AG10803 (cell line): ENCODE data around the gene ADAMTS10.

Experiments used
- DNase-seq: peaks from one replicate; pipeline ENCODE4 v3.0.0; 2010; ENCODE audit warnings: low read depth
- H3K4me3 ChIP-seq: 2 replicates; pipeline ENCODE4 v1.5.1; 2011; ENCODE audit warnings: mild to moderate bottlenecking, low read length, control low read depth
- TF ChIP-seq, protein P1 (sequence below): conservative IDR thresholded peaks from 2 replicates; pipeline ENCODE4 v1.5.1; 2011; ENCODE audit warnings: mild to moderate bottlenecking, low read length, control low read depth, inconsistent platforms

Gene ADAMTS10

DNA sequence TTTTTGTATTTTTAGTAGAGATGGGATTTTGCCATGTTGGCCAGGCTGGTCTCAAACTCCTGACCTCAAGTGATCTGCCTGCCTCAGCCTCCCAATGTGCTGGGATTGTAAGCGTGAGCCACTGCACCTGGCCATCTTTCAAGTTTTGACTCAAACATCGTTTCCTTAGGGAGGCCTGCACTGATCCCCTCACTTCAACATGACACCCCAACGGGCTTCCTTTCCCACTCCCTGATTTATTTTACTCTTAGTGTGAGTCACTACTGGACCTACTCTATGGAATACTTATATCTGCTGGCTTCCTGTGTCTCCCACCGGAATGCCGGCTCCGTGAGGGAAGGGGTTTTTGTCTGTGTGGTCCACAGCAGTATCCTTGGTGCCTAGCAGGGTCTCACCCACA lies 4.5 kb upstream of the ADAMTS10 start:
- H3K4me3 ChIP-seq = no peak overlapping the region
- no peak for DNase-seq
- TF ChIP-seq, protein P1, sequence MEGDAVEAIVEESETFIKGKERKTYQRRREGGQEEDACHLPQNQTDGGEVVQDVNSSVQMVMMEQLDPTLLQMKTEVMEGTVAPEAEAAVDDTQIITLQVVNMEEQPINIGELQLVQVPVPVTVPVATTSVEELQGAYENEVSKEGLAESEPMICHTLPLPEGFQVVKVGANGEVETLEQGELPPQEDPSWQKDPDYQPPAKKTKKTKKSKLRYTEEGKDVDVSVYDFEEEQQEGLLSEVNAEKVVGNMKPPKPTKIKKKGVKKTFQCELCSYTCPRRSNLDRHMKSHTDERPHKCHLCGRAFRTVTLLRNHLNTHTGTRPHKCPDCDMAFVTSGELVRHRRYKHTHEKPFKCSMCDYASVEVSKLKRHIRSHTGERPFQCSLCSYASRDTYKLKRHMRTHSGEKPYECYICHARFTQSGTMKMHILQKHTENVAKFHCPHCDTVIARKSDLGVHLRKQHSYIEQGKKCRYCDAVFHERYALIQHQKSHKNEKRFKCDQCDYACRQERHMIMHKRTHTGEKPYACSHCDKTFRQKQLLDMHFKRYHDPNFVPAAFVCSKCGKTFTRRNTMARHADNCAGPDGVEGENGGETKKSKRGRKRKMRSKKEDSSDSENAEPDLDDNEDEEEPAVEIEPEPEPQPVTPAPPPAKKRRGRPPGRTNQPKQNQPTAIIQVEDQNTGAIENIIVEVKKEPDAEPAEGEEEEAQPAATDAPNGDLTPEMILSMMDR = no peak

DNA sequence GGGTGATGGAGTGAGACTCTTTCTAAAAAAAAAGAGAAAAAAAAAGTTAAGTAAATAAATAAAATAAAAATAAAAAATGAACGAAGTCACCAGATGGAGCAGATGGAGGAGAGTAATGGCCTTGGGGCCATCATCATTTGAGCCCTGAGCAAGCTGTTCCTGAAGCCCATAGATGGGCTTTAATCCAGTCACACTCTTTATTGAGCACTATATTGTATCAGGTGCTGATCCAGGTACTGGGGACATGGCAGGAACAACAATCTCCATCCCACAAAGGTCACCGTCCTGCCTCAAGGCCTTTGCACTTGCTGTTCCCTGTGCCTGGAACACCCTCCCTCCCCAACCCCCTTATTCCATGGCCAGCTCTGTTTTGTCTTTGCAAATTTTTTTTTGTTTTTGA lies 3.9 kb upstream of the ADAMTS10 start:
- DNase-seq = no peak
- TF ChIP-seq, protein P1 = no peak
- no peak overlapping the region for H3K4me3 ChIP-seq

DNA sequence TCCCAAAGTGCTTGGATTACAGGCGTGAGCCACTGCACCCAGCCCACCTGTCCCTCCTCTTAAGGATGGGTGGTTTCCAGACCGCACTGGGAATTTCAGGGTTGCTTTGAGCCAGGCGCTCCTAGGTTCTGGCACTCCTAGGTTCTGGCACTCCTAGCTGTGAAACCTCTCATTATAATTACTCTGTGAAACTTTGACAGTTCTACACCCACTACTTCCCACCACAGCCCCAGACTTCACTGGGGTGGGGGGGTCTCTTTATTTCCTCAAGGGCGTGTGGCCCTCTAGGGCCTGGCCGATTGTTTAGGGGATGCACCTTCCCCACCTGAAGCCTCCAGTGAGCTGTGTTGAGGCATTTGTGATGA lies 2.3 kb upstream of the ADAMTS10 start:
- H3K4me3 ChIP-seq = no peak overlapping the region
- no peak for DNase-seq
- TF ChIP-seq, protein P1 = no peak

DNA sequence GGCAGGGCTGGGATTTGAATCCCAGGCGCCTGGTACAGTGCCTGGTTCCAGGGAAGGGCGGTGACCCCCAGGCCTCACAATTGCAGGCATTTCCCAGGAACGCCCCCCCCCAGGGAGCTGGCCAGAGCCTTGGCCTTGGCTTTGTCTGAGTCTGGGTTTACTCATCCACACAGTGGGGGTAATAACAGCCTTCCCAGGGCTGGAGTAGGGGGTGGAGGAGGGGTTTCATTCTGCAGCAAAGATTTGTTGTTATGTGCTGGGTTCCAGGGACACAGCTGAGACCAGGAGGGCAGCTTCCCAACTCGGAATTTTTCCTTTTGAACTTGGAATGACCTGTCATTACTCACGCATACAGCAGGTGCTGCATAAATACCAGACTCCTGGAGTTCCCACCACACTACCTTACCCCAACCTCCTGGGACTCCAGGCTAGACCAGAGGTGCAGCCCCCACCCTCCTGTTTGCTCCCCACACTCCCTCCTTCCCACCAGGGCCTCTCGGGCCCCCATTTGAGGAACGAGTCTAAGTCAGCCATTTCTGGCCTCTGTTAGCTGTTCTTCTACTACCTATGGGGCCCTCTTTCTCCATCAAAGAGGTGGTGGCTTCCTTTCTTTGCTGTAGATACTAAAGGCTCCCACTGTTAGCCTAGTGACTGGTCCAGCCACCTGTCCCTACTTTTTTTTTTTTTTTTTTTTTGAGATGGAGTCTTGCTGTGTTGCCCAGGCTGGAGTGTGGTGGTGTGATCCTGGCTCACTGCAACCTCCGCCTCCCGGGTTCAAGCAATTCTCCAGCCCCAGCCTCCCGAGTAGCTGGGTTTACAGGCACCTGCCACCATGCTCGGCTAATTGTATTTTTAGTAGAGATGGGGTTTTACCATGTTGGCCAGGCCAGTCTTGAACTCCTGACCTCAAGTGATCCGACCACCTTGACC lies 1.6 kb upstream of the ADAMTS10 start:
- TF ChIP-seq, protein P1 = no peak
- DNase-seq = peak; percentile 79
- H3K4me3 ChIP-seq = no peak overlapping the region

DNA sequence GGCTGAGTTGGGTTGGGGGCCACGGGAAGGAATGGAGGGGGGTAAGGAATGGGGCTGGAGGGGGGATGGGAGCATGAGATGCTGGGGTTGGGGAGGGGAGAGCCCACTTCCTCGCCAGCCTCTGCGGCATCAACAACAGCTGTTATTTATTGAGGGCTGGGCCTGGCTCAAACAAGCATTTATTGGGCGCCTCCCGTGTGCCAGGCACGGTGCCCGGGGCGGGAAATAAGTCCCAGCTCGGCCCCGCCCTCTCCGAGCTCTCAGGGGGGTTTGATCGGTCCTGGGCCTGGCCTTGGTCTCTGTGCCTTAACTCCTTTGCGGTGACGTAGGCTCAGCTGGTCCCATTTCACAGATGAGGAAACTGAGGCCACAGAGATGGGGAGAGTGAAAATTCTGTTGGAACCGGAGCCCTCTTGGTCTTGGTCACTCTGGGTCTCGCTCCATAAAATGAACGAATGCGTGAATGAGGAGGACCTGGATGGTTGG lies 919 bp upstream of the ADAMTS10 start:
- peak; percentile 18 for DNase-seq
- H3K4me3 ChIP-seq = no peak overlapping the region
- TF ChIP-seq, protein P1 = no peak

DNA sequence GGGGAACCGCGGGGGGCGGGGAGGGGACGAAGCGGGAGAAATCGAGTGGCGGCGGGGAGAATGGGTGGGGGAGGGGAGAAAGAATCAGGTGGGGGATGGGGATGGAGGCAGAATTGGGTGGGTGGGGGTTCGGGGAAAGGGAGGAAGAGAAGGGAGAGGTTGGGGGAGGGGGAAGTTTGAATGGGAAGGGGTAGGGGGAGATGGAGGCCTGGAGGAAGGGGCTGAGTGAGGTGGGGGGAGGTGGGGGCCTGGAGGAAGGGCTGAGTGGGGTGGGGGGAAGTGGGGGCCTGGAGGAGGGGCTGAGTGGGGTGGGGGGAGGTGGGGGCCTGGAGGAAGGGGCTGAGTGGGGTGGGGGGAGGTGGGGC lies 403 bp upstream of the ADAMTS10 start:
- H3K4me3 ChIP-seq = no peak overlapping the region
- DNase-seq = no peak
- TF ChIP-seq, protein P1 = no peak
